ENCODE data around the gene GNAT3.

DNA sequence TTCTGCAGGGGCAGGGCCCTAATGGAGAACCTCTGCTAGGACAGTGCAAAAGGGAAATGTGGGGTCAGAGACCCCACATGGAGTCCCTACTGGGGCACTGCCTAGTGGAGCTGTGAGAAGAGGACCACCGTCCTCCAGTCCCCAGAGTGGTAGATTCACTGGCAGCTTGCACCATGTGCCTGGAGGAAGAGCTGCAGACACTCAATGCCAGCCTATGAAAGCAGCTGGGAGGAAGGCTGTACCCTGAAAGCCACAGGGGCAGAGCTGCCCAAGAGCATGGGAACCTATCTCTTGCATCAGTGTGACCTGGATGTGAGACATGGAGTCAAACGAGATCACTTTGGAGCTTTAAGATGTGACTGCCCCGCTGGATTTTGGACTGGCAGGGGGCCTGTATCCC lies 20.3 kb upstream of the GNAT3 start:
- TF ChIP-seq, protein P1, sequence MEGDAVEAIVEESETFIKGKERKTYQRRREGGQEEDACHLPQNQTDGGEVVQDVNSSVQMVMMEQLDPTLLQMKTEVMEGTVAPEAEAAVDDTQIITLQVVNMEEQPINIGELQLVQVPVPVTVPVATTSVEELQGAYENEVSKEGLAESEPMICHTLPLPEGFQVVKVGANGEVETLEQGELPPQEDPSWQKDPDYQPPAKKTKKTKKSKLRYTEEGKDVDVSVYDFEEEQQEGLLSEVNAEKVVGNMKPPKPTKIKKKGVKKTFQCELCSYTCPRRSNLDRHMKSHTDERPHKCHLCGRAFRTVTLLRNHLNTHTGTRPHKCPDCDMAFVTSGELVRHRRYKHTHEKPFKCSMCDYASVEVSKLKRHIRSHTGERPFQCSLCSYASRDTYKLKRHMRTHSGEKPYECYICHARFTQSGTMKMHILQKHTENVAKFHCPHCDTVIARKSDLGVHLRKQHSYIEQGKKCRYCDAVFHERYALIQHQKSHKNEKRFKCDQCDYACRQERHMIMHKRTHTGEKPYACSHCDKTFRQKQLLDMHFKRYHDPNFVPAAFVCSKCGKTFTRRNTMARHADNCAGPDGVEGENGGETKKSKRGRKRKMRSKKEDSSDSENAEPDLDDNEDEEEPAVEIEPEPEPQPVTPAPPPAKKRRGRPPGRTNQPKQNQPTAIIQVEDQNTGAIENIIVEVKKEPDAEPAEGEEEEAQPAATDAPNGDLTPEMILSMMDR (IDR thresholded peaks at IDR 0.05; ENCODE audit: extremely low read depth in 1 of 2, insufficient read depth in 1 of 2, low read depth in 1 of 2, low read length in 2 of 2), result no peak
- no peak for TF ChIP-seq POLR2A (IDR thresholded peaks at IDR 0.05; ENCODE audit: low read depth, low read length)
- TF ChIP-seq MYC (IDR thresholded peaks at IDR 0.05; ENCODE audit: low read depth, low read length), result no peak

Data from endothelial cell of umbilical vein (primary cell).